HepG2 (cell line): ENCODE measurements around the gene PIP5K1C. TPM values are rescaled to one million over a fixed set of nuclear protein-coding genes. Genes with fewer than 3 reads are reported as not detected.

ENCODE experiments used
- ATAC-seq: fragments of 200-7000 bp; cut with Tn5 transposase; 3 replicates; pipeline ENCODE4 v1.9.1; 2020; ENCODE audit warnings: mild to moderate bottlenecking, moderate library complexity
- BruUV-seq: library from RNA; stranded (reverse); fragments of 400-500 nt; replicated peaks from 2 replicates; lab custom pipeline; 2021; lab: Mats Ljungman, UMichigan
- CTCF ChIA-PET: fragments of 300-600 bp; formaldehyde crosslinking; extraction: SDS; loops from one replicate; lab custom pipeline; 2021; ENCODE audit warnings: low total read pairs, inconsistent platforms, low intra/inter-chr PET ratio; lab: Yijun Ruan, JAX
- POLR2A ChIA-PET: fragments of 350-600 bp; sonication (Branson Sonifier 250); formaldehyde crosslinking; loops from one replicate; lab custom pipeline; 2020; ENCODE audit warnings: antibody characterized with exemption, inconsistent platforms; lab: Yijun Ruan, JAX
- DNase-seq: peaks from one replicate; pipeline ENCODE4 v3.0.0-alpha.2; 2015; ENCODE audit warnings: low spot score
- FAIRE-seq: peaks from 3 replicates; lab custom pipeline; 2011; peaks lifted over from hg19 to GRCh38; lab: Jason Lieb, UNC
- H2AFZ ChIP-seq: one replicate; pipeline ENCODE4 v1.6.1; 2011; ENCODE audit warnings: low read length, inconsistent platforms
- H3K27ac ChIP-seq: fragments of 300-600 bp; 3 replicates; pipeline ENCODE4 v1.8.0; 2011; ENCODE audit warnings: mixed run types, mild to moderate bottlenecking, mixed read lengths, low read length, inconsistent platforms; ENCODE audit not compliant: insufficient read depth; ENCODE audit errors: extremely low read length
- H3K27me3 ChIP-seq, 2 experiments: fragments of 200-600 bp in 1 of 2; 2 replicates in 1 of 2; 3 replicates in 1 of 2; pipeline versions ENCODE4 v1.6.0 to v1.8.0; 2011; ENCODE audit warnings: low read length in 2 of 2, mild to moderate bottlenecking in 2 of 2, moderate library complexity in 2 of 2, inconsistent platforms in 1 of 2; ENCODE audit not compliant: insufficient read depth in 2 of 2, control insufficient read depth in 1 of 2
- H3K36me3 ChIP-seq, 2 experiments: fragments of 200-600 bp in 1 of 2; replicated peaks in 1 of 2; 2 replicates in 1 of 2; 3 replicates in 1 of 2; pipeline versions ENCODE4 v1.5.1 to v1.8.0; 2011; ENCODE audit warnings: low read length in 2 of 2, inconsistent platforms in 1 of 2; ENCODE audit not compliant: insufficient read depth in 2 of 2, control insufficient read depth in 1 of 2
- H3K4me1 ChIP-seq: 2 replicates; pipeline ENCODE4 v1.5.1; 2012; ENCODE audit warnings: low read length, inconsistent platforms; ENCODE audit not compliant: insufficient read depth
- H3K4me2 ChIP-seq: 2 replicates; pipeline ENCODE4 v1.6.0; 2011; ENCODE audit warnings: low read depth, low read length, inconsistent platforms
- H3K4me3 ChIP-seq, 3 experiments: fragments of 200-600 bp in 1 of 3; sonication (generic), shearing (Covaris generic) in 1 of 3; replicated peaks in 1 of 3; 2 replicates each; pipeline ENCODE4 v1.5.1; 2011 to 2016; ENCODE audit warnings: low read length in 3 of 3, inconsistent platforms in 2 of 3, low read depth in 2 of 3, mild to moderate bottlenecking in 2 of 3, control low read depth in 1 of 3, mixed read lengths in 1 of 3; ENCODE audit not compliant: insufficient read depth in 1 of 3
- H3K79me2 ChIP-seq: one replicate; pipeline ENCODE4 v1.6.1; 2011; ENCODE audit warnings: low read length, inconsistent platforms; ENCODE audit not compliant: insufficient read depth
- H3K9ac ChIP-seq: 2 replicates; pipeline ENCODE4 v1.6.0; 2011; ENCODE audit warnings: mild to moderate bottlenecking, low read depth, low read length, inconsistent platforms; ENCODE audit not compliant: insufficient read depth
- H3K9me3 ChIP-seq: 2 replicates; pipeline ENCODE4 v1.5.1; 2012; ENCODE audit warnings: mild to moderate bottlenecking, low read length
- H4K20me1 ChIP-seq: 2 replicates; pipeline ENCODE4 v1.6.0; 2011; ENCODE audit warnings: inconsistent platforms, mild to moderate bottlenecking, low read length, moderate library complexity; ENCODE audit not compliant: insufficient read depth
- POLR2AphosphoS2 ChIP-seq: IDR thresholded peaks from 2 replicates; pipeline ENCODE4 v1.6.1; 2011; ENCODE audit warnings: low read depth, low read length, improper control_type of control experiment
- ZNF629 ChIP-seq: sonication (generic); formaldehyde crosslinking; conservative IDR thresholded peaks from 2 replicates; pipeline ENCODE4 v1.5.0; 2020; ENCODE audit warnings: missing genetic modification reagents
- ZNF687 ChIP-seq: sonication (generic); formaldehyde crosslinking; IDR thresholded peaks from 2 replicates; pipeline ENCODE4 v1.5.1; 2020; ENCODE audit warnings: mild to moderate bottlenecking, missing genetic modification reagents, moderate library complexity
- WGBS: methylation state at CpG from one replicate; pipeline ENCODE4 v1.1.6; 2017; ENCODE audit warnings: low lambda C conversion rate; 5-methylcytosine and 5-hydroxymethylcytosine counted together
- in situ Hi-C: cut with HindIII; loops from 2 replicates; pipeline ENCODE4 v1.10.0; 2017; ENCODE audit warnings: low pct_unique_long_range_greater_than_20kb; ENCODE audit not compliant: extremely low pct_ligation_motif_present
- intact Hi-C: fragments of 100-400 bp; cut with micrococcal nuclease; formaldehyde crosslinking; loops from one replicate; pipeline ENCODE4 v1.10.0; 2022; ENCODE audit not compliant: unreplicated experiment
- polyA plus RNA-seq, 8 experiments: library from polyadenylated mRNA; depleted of rRNA in 3 of 8; stranded (reverse) in 7 of 8; unstranded in 1 of 8; fragments of >200 nt; fragmentation: Illumina TruSeq in 4 of 8; extraction: Trizol in 4 of 8; gene quantifications; 2 replicates each; pipeline versions ENCODE4 v1.2.1 to v1.2.3, GENCODE V29; 2011 to 2016; ENCODE audit warnings: low read depth in 4 of 8, missing spikeins in 1 of 8, mixed read lengths in 1 of 8; ENCODE audit not compliant: insufficient read depth in 1 of 8
- total RNA-seq, 5 experiments: library from RNA; depleted of rRNA; stranded (reverse); fragments of >200 nt; fragmentation: Illumina TruSeq; extraction: Trizol; gene quantifications; 2 replicates each; pipeline ENCODE4 v1.2.3, GENCODE V29; 2016; ENCODE audit warnings: low read depth in 1 of 5

Gene PIP5K1C
- total and polyA plus RNA-seq, 2 of the 13 experiments (the other 11 are each of a cell fraction or from before 2014, with no cell fraction given): 3.6 to 4.3 TPM

DNA sequence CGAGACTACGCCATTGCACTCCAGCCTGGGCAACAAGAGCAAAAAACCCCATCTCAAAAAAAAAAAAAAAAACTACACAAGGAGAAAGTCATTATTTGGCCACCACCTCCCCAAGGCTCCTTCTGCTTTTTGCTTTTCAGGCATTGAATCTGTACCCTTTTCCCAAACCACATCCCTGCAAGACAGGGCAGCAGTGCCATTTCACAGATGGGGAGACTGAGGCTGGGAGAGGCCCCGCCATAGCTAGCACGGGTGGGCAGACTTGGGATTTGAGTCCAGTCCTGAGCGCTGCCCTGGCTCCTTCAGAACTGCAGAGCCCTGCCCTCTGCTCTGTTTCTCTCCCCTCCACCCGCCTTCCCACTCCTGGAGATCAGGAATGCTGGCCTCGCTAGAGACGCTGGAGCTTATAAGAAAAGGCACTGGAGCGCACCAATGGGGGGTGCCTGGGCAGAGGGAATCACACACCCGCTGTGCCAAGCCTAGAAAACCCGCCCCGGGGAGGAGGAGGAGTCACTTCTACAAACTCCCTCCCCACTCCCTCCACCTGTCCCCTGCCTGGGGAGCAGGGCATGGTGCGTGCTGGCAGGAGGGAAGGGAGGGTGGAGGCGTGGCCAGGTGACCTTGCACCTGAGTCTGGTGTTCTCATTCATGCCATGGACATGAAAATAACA is 25.5 kb upstream of the PIP5K1C start:
- H3K27ac ChIP-seq: no peak overlapping the region
- no peak for FAIRE-seq
- no TSS peak for BruUV-seq
- in situ Hi-C loops (no loop called here), intact Hi-C loops (no loop called here)
- H3K9me3 ChIP-seq: no peaks in the 10 kb centered on the region
- ChIA-PET CTCF (no interaction called here), POLR2A (no interaction called here)
- no peak overlapping the region for H3K9ac ChIP-seq
- H4K20me1 ChIP-seq: no peaks in the 10 kb centered on the region
- no peak overlapping the region for H3K4me2 ChIP-seq
- peaks cover 12% of the 10 kb centered on the region for H3K4me1 ChIP-seq
- no peak overlapping the region for H2AFZ ChIP-seq
- no peak for ATAC-seq
- TF ChIP-seq ZNF629 (CRISPR knock-in tag): peak; percentile 85
- 0 out of 2 replicates have a peak, but pooled peaks have one; percentile 15 for TF ChIP-seq ZNF687 (CRISPR knock-in tag)
- TF ChIP-seq POLR2AphosphoS2: no peak
- no peaks in the 10 kb centered on the region for H3K27me3 ChIP-seq
- WGBS: 69% methylated on average over 14 of the region's 14 CpGs
- H3K79me2 ChIP-seq: no peaks in the 10 kb centered on the region
- no peak overlapping the region for H3K4me3 ChIP-seq
- no peak for DNase-seq
- H3K36me3 ChIP-seq: no peaks in the 10 kb centered on the region
